Femur (tissue), 1 donor: ENCODE results near the gene ACTRT2.

Source experiments
- DNase-seq: peaks from one replicate; pipeline ENCODE4 v3.0.0-alpha.2; 2017

The ACTRT2 gene

DNA sequence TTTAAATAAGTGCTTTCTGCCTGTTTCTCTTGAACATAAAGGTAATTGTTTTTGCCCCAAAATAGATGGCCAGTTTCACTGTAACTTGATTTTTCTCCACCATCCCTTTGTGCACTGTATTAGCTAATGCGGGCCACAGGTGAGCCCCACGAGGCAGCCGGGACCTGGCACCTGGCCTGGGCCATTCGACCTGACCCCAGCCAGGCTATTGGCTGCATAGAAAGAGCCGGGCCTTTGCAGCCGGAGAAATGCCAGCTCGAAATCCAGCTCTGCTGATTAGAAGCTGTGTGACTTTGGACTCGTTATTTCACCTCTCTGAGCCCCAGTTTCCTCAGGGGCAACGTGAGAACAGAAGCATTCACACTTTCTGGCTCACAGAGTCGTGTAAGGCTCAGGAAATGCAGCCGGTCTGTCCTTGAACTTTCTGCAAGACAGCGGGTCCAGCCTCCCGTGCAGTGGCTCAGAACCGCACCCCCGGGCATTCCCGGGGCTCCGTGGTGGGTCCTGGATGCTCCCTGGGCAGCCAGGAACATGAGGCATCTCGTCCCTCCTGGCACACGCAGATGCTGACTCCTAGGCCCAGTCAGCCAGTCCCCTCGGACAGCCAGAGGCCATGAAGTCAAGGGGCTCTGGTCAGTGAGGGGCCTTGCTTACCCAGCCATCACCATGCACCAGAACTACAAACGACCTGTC lies 37.4 kb upstream of the ACTRT2 start:
- DNase-seq, result peak; percentile 7

DNA sequence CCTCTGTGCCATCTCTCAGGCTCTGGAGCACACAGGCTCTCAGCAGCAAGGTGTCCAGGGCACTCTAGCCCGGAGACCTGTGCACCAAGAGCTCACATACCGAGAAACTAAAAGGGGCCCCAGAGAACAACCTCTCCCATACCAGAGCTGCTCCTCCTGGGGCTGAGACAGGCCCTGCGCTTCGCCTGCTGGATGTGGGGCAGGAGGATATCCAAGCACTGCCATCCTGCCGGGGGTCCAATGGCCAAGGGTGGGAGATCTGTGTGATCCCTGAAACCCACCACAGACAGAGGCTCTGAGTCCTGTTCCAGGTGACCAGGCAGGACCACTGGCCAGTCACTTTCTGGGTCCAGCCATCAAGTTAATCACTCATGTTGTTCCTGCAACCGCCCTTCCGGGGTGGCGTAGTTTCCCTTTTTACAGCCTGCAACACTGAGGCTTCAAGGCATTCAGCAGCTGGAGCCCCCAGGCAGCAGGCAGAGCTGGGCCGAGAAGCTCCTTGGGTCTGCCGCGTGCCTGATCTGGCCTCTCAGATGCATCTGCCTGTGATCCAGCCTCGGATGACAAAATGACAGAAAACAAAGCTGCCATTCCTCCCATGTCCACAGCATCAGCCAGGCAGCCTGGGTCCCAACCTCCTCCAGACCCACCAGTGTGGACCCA lies 36.7 kb upstream of the ACTRT2 start:
- peak; percentile 16 for DNase-seq

DNA sequence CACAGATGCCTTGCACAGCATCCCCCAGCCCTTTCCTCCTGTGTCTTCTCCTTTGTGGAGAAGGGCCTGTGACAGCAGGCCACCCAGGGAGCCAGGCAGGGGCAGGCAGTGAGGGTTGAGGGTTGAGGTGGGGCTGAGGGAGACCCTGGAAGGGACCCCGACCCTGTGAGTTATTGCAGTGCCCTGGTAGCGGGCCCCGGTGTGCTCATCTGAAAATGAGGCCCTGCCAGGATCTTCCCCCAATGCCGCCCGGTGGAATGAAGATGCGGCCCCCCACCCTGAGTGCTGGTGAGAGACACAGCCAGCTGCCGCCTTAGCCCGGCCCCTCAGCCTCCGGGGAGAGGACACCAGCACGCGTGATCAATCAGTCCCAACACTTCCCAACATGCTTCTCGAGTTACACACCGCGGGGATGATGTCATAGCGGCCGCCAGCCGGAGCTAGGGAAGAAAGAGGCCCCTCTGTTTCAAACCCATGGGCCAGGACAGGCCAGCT lies 36.2 kb upstream of the ACTRT2 start:
- peak; percentile 90 for DNase-seq

DNA sequence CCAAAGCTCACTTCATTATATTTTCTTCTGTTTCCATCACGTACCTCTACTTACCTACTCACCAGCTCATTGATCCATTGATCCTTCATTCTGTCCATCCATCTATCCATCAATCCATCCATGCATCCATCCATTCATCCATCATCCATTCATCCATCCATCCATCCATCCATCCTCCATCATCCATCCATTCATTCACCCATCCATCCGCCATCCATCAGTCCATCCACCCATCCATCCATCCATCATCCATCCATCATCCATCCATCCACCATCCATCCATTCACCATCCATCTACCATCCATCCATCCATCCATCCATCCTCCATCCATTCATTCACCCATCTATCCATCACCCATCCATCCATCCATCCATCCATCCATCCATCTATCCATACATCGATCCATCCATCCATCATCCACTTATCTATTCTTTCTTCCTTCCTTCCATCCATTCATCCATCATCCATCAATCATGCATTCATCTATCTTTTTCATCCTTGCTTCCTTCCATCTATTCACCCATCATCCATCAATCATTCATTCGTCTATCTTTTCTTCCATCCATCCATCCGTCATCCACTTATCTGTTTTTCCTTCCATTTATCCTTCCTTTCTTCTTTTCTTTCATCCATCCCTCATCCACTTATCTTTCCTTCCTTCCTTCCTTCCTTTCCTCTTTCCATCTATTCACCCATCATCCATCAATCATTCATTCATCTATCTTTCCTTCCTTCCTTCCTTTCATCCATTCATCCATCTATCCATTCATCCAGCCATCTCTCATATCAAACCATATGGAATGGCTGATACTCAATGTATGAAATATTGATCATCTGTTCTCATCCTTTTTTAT lies 35.3 kb upstream of the ACTRT2 start:
- no peak for DNase-seq

DNA sequence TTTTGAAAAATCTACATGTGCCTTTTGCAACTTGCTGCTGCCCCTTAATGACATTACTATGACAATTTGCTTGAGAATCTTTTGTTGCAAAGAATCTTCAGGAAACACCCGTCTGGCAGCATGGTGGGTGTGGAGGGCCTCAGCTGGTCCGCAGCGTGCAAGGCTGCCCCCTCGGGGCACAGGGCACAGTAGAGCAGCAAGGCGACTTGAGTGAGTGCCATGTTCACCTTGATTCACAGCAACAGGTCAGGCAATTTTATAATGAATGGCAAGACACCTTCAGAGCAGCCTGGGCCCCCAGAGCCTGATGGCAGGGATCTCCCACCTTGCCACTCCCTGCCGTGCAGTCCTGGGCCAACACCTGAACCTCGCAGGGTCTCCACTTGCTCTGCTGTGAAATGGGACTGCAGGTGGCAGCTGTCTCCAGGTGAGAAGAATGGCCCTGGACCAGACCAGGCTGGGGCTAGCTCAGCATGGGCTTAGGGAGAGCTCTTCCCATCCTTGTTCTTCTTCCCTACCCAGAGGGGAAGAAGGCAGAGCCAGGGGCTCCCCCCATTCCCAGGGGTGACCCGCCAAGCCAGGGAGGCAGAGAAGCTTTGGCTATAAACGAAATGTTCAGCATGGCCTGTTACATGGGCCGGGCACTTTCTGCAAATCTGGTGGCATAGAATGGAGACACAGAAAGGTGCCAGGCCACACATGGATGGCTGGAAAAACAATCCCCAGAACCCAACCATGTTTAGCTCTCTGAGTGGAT lies 34.5 kb upstream of the ACTRT2 start:
- peak; percentile 9 for DNase-seq

DNA sequence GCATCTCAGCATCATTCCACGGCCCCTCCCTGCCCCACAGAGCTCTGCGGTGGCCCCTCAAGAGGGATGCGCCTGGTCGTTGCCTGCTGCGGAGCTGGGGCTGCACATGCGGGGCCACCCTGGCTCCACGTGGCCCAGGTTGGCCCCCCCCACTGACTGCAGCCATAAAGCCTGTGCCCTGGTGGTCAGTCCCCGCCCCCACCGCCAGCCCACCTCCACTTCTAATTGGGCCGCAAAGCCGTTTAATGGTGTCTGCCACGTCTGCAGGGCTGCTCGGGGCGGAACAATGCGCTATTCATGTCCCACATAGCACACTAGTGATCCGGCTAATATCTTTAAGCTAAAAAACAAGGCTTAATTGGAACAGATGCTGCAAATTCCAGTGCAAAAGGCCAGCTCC lies 33.5 kb upstream of the ACTRT2 start:
- DNase-seq, result peak; percentile 36

DNA sequence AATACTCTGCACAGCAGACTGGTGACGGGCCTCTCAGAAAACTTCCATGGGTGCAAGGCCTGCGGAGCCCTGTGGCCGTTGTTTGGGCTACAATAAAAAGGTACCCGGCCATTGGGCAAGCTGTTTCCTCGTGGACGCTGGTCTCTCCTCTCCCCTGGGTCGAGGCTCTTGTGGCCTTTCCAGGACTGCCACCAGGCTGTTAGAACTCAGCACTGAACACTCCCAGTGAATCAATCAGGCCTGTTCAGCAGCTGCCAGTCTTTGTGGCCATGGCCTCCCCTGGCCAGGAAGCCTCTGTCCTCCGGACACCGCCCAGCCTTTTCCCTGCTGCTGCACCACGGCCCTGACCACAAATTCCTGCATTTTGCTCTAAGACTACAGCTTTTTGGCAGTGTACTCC lies 33.0 kb upstream of the ACTRT2 start:
- DNase-seq, result peak; percentile 59

DNA sequence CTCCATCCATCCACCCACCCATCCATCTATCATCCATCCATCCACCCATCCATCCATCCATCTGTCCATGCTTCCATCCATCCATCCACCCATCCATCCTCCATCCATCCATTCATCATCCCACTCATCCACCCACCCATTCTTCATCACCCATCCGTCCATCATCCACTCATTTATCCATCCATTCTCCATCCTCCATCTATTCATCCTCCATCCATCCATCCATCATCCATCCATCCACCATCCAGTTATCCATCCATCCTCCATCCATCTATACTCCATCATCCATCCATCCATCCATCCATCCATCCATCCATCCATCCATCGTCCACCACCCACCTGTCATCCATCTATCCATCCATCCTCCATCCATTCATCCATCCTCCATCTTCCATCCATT lies 32.1 kb upstream of the ACTRT2 start:
- no peak for DNase-seq

DNA sequence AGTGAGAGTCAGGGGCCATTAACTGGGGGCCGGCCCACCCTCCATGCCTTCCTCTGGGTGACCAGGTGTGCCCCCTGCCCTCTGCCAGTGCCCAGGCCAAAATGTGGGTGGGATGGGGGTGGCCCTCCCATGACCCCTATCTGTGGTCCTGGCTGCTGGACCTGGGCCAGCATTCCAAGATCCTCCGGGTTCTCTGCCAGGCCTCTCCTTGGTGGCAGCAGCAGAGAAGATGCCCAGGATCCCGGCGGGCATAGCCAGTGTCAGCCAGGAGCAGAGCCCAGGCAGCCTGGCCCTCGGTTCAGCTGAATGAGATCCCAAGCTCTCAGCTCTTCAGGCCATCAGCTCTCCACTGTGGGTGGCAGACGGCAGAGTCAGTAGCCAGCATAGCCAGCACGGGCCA lies 31.3 kb upstream of the ACTRT2 start:
- peak; percentile 11 for DNase-seq

DNA sequence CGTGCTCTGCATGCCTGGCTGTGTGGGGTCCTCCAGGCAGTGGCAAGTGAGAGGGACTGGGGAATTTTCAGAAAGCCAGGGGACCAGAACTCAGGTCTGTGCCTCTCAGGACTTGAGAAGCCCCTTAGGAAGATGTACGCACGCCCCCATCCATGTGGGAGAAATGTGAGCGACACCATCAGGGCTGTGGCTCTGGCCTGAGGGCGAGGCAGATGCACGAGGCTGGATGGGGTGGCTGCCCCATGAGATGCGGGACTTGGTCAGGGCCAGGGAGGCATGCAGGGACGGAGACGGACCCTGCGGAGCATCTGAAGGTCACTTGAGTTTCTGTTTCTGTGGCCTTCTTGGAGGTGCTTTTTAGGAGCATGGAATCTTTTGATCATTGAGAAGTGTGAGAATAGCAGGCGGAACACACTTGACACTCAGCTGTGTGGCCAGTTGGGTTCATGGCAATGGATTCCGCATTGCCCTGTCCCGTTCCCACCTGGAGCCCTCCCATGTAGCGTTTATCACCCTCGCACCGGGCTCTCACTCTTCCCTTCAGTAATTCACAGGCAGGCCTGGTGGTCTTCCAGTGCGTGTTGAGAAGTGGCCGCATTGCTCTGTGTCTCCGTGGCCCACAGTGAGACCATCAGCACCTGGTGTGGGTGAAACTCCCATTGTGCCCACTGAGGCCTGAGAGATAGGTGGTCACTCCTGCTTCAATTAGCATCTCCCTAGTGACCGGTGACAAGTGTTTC lies 30.7 kb upstream of the ACTRT2 start:
- DNase-seq, result peak; percentile 11

DNA sequence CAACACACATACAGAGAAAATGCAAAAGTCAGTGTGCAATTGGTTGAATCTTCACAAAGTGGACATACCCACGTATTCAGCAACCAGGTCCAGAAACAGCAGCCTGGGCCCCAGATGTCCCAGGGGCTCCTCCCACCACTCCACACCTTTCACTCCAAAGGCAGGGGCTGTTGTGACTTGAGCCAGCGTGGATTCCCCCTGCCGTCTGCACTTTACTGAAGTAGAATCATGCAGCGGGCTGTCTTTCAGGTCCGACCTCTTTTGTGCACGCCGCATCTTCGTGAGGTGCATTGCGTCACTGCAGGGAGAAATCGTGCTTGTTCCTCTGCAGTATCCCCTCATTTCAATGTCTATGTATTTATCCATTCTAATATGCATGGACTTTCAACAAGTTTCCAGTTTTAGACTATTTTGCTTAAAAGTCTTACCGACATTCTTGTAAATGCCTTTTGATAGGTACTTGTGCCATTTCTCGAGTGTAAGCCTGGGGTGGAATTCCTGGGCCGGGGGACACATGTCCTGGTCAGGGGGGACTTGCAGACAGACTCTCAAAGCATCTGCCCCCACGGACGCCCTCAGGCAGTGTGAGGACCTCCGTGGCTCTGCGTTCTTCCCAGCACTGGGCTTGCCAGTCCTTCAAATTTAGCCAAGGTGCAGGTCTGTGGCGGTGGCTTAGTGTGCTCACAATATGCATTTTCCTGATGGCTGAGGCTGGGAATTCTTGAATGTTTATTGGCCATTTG lies 29.3 kb upstream of the ACTRT2 start:
- DNase-seq, result peak; percentile 8

DNA sequence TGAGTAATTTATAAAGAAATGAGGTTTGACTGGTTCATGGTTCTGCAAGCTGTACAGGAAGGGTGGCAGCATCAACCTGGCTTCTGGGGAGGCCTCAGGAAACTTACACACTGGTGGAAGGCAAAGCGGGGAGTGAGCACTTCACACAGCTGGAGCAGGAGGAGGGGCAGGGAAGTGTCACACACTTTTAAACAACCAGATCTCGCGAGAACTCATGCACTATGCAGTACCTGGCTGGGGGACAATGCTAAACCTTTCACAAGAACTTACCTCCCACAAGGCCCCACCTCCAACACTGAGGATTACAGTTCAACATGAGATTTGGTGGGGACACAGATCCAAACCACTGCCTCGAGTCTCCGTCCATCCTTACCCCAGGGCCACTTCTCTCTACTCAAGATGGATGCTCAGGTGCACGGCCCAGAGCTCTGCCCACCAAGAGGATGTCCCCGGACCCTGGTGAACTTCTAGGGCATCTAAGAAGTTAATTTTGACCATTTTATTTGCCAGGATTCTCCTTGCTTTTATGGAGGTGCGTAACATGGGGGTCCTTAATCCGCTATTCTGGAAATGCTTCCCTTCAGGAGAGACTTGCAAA lies 22.7 kb upstream of the ACTRT2 start:
- DNase-seq, result peak; percentile 3

DNA sequence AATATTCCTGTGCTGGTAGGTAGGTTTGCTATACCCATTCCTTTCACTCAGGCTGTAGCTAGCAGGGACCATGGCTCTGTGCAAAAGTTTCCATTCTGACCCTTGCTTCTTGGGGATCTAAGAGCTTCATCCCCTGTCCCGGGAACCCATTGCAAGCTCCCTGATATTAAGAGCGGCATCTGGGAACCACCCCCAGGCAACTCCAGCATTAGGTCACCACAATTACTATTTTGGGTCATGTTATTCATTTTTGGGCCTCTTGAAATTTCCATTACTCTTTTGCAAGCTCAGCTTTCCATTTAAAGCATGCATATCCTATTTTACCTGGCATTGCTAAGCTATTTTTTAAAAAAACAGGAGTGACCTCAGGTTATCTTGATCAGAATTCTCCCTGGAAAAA lies 22.1 kb upstream of the ACTRT2 start:
- DNase-seq, result peak; percentile 10

DNA sequence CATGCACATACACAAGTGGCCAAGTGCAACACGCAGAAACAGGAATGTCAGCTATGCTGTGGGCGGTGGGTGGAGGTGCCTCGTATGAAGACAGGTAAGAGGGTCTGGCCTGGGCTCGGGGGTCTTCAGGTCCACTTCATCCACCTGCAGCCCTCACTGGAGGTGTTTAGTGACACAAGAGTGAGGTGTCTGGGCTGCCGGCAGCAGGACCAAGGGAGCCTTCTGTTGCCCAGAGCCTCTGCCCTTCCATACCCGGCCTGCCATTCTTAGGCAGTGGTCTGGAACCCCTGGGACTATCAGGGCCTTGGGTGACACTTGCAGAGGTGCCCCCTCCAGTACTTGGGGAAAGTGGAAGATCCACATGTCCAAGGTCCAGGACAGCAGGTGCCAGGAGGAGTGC lies 21.7 kb upstream of the ACTRT2 start:
- peak; percentile 6 for DNase-seq

DNA sequence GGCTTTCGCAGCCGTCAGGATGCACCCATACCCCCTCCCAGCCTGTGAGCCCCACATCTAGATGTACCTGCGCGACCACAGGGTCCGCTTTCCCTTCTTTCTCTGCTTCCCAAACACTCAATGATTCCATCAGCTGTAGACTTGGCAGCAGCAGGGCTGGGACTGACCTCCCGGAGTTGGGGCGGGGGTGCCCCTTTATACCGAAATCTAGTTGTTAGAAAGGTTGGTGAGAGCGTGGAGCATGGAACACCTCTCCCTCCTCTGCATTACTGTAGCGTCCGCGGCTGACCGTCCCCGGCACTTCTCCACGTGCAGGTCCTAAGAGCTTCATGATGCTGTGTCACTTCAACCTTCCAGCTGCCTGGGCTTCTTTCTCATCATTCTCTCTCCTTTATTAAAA lies 21.1 kb upstream of the ACTRT2 start:
- peak; percentile 8 for DNase-seq

DNA sequence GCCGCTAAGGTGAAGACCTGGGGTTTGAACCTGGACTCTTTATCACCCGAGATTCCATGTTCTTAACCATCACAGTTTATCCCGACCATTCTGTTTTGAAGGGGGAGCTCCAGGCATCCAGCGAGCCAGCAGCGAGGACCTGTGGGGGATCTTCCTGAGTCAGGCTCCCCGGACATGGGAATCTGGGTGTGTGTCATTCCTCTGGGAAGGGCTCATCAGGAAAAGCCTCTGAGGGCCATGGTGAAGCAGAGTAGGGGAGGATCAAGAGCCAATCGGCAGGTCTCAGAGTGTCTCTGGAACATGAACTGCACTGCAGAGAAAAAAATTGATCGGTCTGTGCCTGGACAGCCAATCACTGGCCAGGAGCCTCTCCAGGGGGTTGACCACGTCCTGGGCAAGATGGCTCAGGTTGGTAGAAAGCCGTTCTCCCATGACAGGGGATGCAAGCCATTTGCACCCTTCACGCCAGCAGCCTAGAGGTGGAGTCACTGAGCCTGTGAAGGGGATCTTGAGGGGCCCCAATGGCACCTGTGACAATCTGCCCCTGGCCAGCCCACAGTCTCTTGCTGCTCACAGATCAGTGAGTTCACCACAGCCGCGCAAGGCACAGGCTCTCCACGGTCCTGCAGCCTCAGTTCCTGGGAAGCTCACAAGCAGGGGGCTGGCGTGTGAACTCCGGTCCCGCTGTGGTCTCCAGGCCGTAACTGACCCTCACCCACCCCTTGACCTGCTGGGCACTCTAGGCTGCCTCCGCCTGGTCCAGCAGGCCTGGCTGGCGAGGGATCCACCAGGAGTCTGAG lies 20.4 kb upstream of the ACTRT2 start:
- DNase-seq, result peak; percentile 10

DNA sequence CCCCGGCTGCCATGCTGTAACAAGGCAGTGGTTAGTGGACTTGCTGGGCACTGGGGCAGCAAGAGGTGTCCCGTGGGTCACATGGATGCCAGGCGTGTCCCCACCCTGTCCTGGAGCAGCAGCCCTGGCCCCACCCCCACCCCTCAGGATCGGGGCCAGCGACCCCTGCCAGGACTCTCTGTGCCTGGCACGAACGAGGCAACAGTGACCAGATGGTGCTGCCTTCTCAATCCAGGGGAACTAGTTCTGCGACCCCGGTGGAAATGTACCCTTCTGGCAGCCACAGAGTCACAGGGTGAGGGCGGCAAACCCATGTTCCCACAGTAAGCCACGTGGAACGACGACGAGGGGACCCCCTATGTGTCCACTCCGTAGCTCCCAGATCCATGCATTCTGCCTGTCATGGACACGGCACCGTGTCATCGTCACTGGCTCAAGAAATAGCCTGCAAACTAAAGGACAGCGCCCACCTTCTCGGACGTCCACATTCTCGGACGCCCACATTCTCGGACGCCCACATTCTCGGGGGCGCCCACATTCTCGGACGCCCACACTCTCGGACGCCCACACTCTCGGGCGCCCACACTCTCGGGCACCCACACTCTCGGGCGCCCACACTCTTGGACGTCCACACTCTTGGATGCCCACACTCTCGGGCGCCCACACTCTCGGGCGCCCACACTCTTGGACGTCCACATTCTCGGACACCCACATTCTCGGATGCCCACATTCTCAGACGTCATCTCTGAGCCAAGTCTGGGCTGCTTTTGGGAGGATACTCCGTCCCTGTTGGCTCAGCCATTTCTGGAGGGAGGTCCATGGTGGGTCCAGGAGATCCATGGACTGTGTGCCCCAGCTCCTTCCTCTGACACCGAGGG lies 19.6 kb upstream of the ACTRT2 start:
- DNase-seq, result peak; percentile 17

DNA sequence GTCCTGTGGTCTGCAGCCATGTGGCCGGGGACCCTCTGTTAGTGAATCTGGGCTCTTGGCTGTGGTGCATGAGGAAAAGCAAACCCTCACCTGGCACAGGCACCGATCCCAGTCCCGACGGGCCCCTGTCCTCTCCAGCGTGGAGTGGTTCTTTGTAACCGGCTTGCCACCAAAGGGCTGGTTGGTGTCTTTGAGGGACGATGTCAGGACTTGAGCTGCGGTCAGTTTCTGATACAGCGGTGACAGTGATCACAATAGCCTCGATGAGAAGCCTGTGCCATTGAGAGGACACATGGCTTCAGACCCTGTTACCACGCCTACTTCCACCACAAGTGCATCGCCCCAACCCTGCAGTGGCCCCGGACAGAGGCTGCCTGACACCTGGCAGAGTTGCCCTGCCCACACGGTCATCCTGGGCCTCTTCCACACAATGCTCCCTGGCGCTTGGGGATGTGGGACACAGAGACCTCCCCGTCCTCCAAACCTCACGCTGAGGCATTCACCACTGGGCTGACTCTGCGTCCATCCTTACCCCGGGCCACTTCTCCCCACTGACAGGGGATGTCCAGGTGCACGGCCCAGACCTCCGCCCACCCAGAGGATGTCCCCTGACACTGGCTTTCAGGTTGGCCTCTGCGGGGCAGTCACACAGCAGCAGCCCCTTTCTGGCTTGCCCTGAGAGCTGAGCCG lies 18.8 kb upstream of the ACTRT2 start:
- peak; percentile 11 for DNase-seq
